Right hindlimb (tissue), 1 donor: ENCODE measurements around the gene LAG3.
"Not testable (repeated sequence)": the region's sequence is repeated elsewhere in the genome, so short reads cannot be mapped to it uniquely, and the experiment has no call there.

Experiments used
- DNase-seq: peaks from one replicate; pipeline ENCODE4 v3.0.0-alpha.2; 2018

LAG3 gene

GRCh38 chr12:6772331-6772695 lies at the start of gene LAG3:
TSS of gene LAG3 (plus strand) at chr12:6772520. CDS start at chr12:6772853, 333 bp downstream.
- no peak for DNase-seq

- no peak for DNase-seq
Measured at GRCh38 chr12:6722863-6723262, 49.5 kb upstream of the LAG3 start.

- peak; percentile 98 for DNase-seq
Measured at GRCh38 chr12:6723607-6724408, 48.5 kb upstream of the LAG3 start, which contains the start of gene COPS7A. TSS of gene COPS7A (plus strand) at chr12:6724046. CDS start at chr12:6724657, 611 bp downstream.

GRCh38 chr12:6724409-6724797 lies 47.9 kb upstream of the LAG3 start:
- no peak for DNase-seq

- no peak for DNase-seq
Measured at GRCh38 chr12:6725350-6725749, 47.0 kb upstream of the LAG3 start.

- no peak for DNase-seq
Measured at GRCh38 chr12:6729186-6729585, 43.1 kb upstream of the LAG3 start.

GRCh38 chr12:6730169-6730568 lies 42.2 kb upstream of the LAG3 start:
- no peak for DNase-seq

- no peak for DNase-seq
Measured at GRCh38 chr12:6734506-6735387, 37.6 kb upstream of the LAG3 start.

- DNase-seq, result peak; percentile 65
Measured at GRCh38 chr12:6735448-6736191, 36.7 kb upstream of the LAG3 start.

- no peak for DNase-seq
Measured at GRCh38 chr12:6736754-6737153, 35.6 kb upstream of the LAG3 start.

GRCh38 chr12:6742080-6742479 lies 30.2 kb upstream of the LAG3 start:
- DNase-seq, result not testable (repeated sequence)

GRCh38 chr12:6742834-6743233 lies 29.5 kb upstream of the LAG3 start:
- no peak for DNase-seq

GRCh38 chr12:6743300-6743699 lies 29.0 kb upstream of the LAG3 start:
- DNase-seq, result not testable (repeated sequence)

- no peak for DNase-seq
Measured at GRCh38 chr12:6745741-6746525, 26.4 kb upstream of the LAG3 start.

GRCh38 chr12:6747216-6747615 lies 25.1 kb upstream of the LAG3 start:
- no peak for DNase-seq

GRCh38 chr12:6748761-6749160 lies 23.6 kb upstream of the LAG3 start:
- no peak for DNase-seq

GRCh38 chr12:6750506-6750905 lies 21.8 kb upstream of the LAG3 start:
- DNase-seq, result no peak

- DNase-seq, result no peak
Measured at GRCh38 chr12:6751767-6752166, 20.6 kb upstream of the LAG3 start.

GRCh38 chr12:6752167-6752920 lies 20.0 kb upstream of the LAG3 start:
- DNase-seq, result peak; percentile 83

- peak; percentile 99 for DNase-seq
Measured at GRCh38 chr12:6752921-6753771, 19.2 kb upstream of the LAG3 start, which contains the start of gene MLF2. TSS of gene MLF2 (minus strand) at chr12:6753141. CDS start at chr12:6752334, 807 bp downstream.
